OCI-LY1 (cell line): ENCODE measurements around the gene CHMP4B.

Experiments used
- H2AFZ ChIP-seq: fragments of 200-600 bp; sonication (generic), shearing (Covaris generic); 2 replicates; pipeline ENCODE4 v1.6.0; 2014; ENCODE audit warnings: antibody characterized with exemption, mild to moderate bottlenecking, low read length
- H3F3A ChIP-seq: fragments of 200-600 bp; sonication (generic), shearing (Covaris generic); 2 replicates; pipeline ENCODE4 v1.6.0; 2014; ENCODE audit warnings: mild to moderate bottlenecking, antibody characterized with exemption, low read length, moderate library complexity; ENCODE audit not compliant: insufficient read depth
- H3K27ac ChIP-seq: fragments of 200-600 bp; sonication (generic); 2 replicates; pipeline ENCODE4 v1.5.1; 2014; ENCODE audit warnings: low read length, mixed run types, mild to moderate bottlenecking, low read depth; ENCODE audit not compliant: poor library complexity, severe bottlenecking
- H3K27me3 ChIP-seq: fragments of 200-600 bp; sonication (generic); 2 replicates; pipeline ENCODE4 v1.6.0; 2014; ENCODE audit warnings: antibody characterized with exemption, mild to moderate bottlenecking, low read length, moderate library complexity; ENCODE audit not compliant: insufficient read depth
- H3K36me3 ChIP-seq: fragments of 200-600 bp; sonication (generic); 2 replicates; pipeline ENCODE4 v1.6.1; 2014; ENCODE audit warnings: mild to moderate bottlenecking, antibody characterized with exemption, low read length, moderate library complexity, mixed read lengths; ENCODE audit not compliant: insufficient read depth
- H3K4me1 ChIP-seq: fragments of 200-600 bp; sonication (generic); 2 replicates; pipeline ENCODE4 v1.5.1; 2014; ENCODE audit warnings: mild to moderate bottlenecking, low read length, moderate library complexity; ENCODE audit not compliant: insufficient read depth, severe bottlenecking
- H3K4me2 ChIP-seq: fragments of 200-600 bp; sonication (generic), shearing (Covaris generic); 2 replicates; pipeline ENCODE4 v1.6.1; 2014; ENCODE audit warnings: low read length
- H3K4me3 ChIP-seq: fragments of 200-600 bp; sonication (generic); 2 replicates; pipeline ENCODE4 v1.5.1; 2014; ENCODE audit warnings: low read length, low read depth, mild to moderate bottlenecking, mixed read lengths; ENCODE audit not compliant: poor library complexity, severe bottlenecking
- H3K79me2 ChIP-seq: fragments of 200-600 bp; shearing (Covaris generic); 2 replicates; pipeline ENCODE4 v1.6.1; 2016; ENCODE audit warnings: mixed run types, low read length, mixed read lengths; ENCODE audit not compliant: insufficient read depth
- H3K9ac ChIP-seq: fragments of 200-600 bp; sonication (generic), shearing (Covaris generic); 2 replicates; pipeline ENCODE4 v1.6.1; 2014; ENCODE audit warnings: mild to moderate bottlenecking, low read length, mixed read lengths
- H3K9me2 ChIP-seq: fragments of 200-600 bp; sonication (generic), shearing (Covaris generic); 2 replicates; pipeline ENCODE4 v1.6.1; 2014; ENCODE audit warnings: low read depth, mild to moderate bottlenecking, low read length, mixed read lengths
- H3K9me3 ChIP-seq: fragments of 200-600 bp; shearing (Covaris generic); 2 replicates; pipeline ENCODE4 v1.6.1; 2014; ENCODE audit warnings: low read length, mixed read lengths
- H4K20me1 ChIP-seq: fragments of 200-600 bp; sonication (generic), shearing (Covaris generic); 2 replicates; pipeline ENCODE4 v1.6.0; 2016; ENCODE audit warnings: mild to moderate bottlenecking, low read length; ENCODE audit not compliant: insufficient read depth
- EZH2 ChIP-seq: fragments of 200-600 bp; sonication (generic), shearing (Covaris generic); IDR thresholded peaks from 2 replicates; pipeline ENCODE4 v1.8.0; 2017; ENCODE audit warnings: borderline replicate concordance, mixed run types, mild to moderate bottlenecking, antibody characterized with exemption, low read length, moderate library complexity, mixed read lengths
- TF ChIP-seq, protein P1 (sequence below): fragments of 200-600 bp; sonication (generic), shearing (Covaris generic); IDR thresholded peaks from 2 replicates; pipeline ENCODE4 v1.5.1; 2017; ENCODE audit warnings: mild to moderate bottlenecking, antibody characterized with exemption, low read length, moderate library complexity, mixed read lengths

CHMP4B gene

DNA sequence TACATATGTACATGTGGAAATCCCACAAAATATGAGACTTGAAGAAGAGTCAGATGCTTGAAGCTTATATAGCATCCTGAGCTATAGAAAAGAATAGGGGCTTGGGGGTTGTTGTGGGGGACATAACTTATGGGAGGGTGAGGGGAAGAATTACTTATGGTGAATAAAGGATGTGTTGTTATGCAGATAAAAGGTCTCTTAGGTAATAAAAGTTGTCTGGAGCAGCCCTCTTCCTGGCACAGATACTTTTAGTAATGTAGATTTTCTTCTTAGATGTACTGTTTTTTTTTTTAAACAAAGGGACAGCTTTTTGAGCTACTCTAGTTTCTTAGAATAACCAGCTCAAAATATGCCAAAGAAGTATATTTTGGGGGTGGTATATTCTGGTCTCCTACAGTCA, 35.9 kb downstream of the CHMP4B start:
- H3K9me3 ChIP-seq: no peaks in the 10 kb centered on the region
- peaks cover 20% of the 10 kb centered on the region for H3K79me2 ChIP-seq
- H2AFZ ChIP-seq: no peak overlapping the region
- H3F3A ChIP-seq: no peaks in the 10 kb centered on the region
- no peak overlapping the region for H3K4me3 ChIP-seq
- peaks cover 37% of the 10 kb centered on the region for H3K36me3 ChIP-seq
- H3K27me3 ChIP-seq: no peaks in the 10 kb centered on the region
- no peaks in the 10 kb centered on the region for H3K9me2 ChIP-seq
- no peak for TF ChIP-seq EZH2
- TF ChIP-seq, protein P1, sequence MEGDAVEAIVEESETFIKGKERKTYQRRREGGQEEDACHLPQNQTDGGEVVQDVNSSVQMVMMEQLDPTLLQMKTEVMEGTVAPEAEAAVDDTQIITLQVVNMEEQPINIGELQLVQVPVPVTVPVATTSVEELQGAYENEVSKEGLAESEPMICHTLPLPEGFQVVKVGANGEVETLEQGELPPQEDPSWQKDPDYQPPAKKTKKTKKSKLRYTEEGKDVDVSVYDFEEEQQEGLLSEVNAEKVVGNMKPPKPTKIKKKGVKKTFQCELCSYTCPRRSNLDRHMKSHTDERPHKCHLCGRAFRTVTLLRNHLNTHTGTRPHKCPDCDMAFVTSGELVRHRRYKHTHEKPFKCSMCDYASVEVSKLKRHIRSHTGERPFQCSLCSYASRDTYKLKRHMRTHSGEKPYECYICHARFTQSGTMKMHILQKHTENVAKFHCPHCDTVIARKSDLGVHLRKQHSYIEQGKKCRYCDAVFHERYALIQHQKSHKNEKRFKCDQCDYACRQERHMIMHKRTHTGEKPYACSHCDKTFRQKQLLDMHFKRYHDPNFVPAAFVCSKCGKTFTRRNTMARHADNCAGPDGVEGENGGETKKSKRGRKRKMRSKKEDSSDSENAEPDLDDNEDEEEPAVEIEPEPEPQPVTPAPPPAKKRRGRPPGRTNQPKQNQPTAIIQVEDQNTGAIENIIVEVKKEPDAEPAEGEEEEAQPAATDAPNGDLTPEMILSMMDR: no peak
- no peak overlapping the region for H3K9ac ChIP-seq
- H4K20me1 ChIP-seq: 0 out of 2 replicates have a peak, but pooled peaks cover 3% of the 10 kb centered on the region
- H3K4me1 ChIP-seq: peaks cover 19% of the 10 kb centered on the region
- no peak overlapping the region for H3K4me2 ChIP-seq
- H3K27ac ChIP-seq: no peak overlapping the region

DNA sequence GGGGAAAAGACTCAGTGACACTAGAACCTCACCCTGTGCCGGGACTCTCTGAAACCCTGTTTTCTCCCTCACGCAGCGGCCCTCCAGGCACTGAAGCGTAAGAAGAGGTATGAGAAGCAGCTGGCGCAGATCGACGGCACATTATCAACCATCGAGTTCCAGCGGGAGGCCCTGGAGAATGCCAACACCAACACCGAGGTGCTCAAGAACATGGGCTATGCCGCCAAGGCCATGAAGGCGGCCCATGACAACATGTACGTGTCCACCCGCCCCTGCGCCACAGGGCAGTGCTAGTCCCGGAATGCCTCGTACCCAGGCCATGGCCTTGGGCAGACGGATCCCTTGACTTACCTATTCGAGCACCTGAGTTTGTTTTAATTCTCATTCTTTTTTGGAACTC, 37.2 kb downstream of the CHMP4B start:
- TF ChIP-seq, protein P1: no peak
- no peak for TF ChIP-seq EZH2
- Histone ChIP-seq H3K79me2 (peaks cover 14% of the 10 kb centered on the region), H2AFZ (no peak overlapping the region), H3F3A (no peaks in the 10 kb centered on the region), H4K20me1 (0 out of 2 replicates have a peak, but pooled peaks cover 3% of the 10 kb centered on the region), H3K36me3 (peaks cover 51% of the 10 kb centered on the region), H3K27ac (no peak overlapping the region), H3K9me2 (no peaks in the 10 kb centered on the region), H3K9me3 (no peaks in the 10 kb centered on the region), H3K27me3 (no peaks in the 10 kb centered on the region), H3K4me3 (no peak overlapping the region), H3K4me1 (peaks cover 8% of the 10 kb centered on the region), H3K4me2 (no peak overlapping the region), H3K9ac (no peak overlapping the region)

DNA sequence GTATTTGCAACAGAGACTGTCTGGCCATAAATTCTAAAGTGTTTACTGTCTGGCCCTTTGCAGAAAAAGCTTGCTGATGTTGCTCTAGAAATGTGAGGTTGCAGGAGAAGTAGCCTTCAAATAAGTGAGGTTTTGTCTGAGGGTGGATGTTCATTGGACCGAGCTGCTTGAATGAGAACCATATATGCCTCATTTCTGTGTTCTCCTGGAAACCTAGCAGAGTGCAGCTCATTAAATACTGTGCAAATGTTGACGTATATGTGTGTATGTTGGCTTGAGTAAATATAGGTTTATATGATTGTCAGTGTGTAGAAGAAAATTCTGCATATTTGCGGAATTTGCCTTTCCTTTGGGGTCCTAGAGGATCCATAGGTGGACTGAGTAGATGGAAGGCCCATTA, 39.0 kb downstream of the CHMP4B start:
- no peaks in the 10 kb centered on the region for H3K9me3 ChIP-seq
- no peak overlapping the region for H3K4me2 ChIP-seq
- H3K9ac ChIP-seq: no peak overlapping the region
- H3F3A ChIP-seq: no peaks in the 10 kb centered on the region
- no peak for TF ChIP-seq EZH2
- TF ChIP-seq, protein P1: no peak
- peaks cover 67% of the 10 kb centered on the region for H3K36me3 ChIP-seq
- H3K4me3 ChIP-seq: no peak overlapping the region
- no peak overlapping the region for H2AFZ ChIP-seq
- H4K20me1 ChIP-seq: no peaks in the 10 kb centered on the region
- H3K27me3 ChIP-seq: no peaks in the 10 kb centered on the region
- no peaks in the 10 kb centered on the region for H3K9me2 ChIP-seq
- H3K27ac ChIP-seq: no peak overlapping the region
- 0 out of 2 replicates have a peak, but pooled peaks cover 10% of the 10 kb centered on the region for H3K79me2 ChIP-seq
- no peaks in the 10 kb centered on the region for H3K4me1 ChIP-seq
